ENCODE results near the gene TINAGL1. TPM values are rescaled to one million over a fixed set of nuclear protein-coding genes. Genes with fewer than 3 reads are reported as not detected.

Gene TINAGL1
- total RNA-seq, 4 donors from 2014 or later = 139 to 354 (median 244) TPM

- Histone ChIP-seq H3K27me3 (no peaks in the 10 kb centered on the region), H3K4me3 (peak overlapping the region; percentile 67 to 81 (median 73)), H3K9me3 (no peaks in the 10 kb centered on the region), H3K36me3 (peaks cover 0 to 32% (median 0%) of the 10 kb centered on the region in 4 donors), H3K4me1 (peaks cover 61 to 89% (median 78%) of the 10 kb centered on the region in 4 donors), H3K27ac (replicated peaks in 1 of 4) (peak overlapping the region; percentile 92 to 96 (median 94))
- TF ChIP-seq POLR2AphosphoS5 (IDR thresholded peaks at IDR 0.05) (no peak), EP300 (IDR thresholded peaks at IDR 0.05) (no peak), POLR2A (IDR thresholded peaks at IDR 0.05; ENCODE audit: low read depth) (no peak), CTCF (IDR thresholded peaks at IDR 0.05) (no peak)
- 49% methylated on average over 4 of the region's 27 CpGs for WGBS
- intact Hi-C loops (cut with DNase I) = no loop called here
- DNase-seq (ENCODE audit: extremely low spot score) = peak; percentile 87
These were observed 584 bp downstream of the TINAGL1 start for GRCh38 chr1:31576743-31577455.

- H3K27me3 ChIP-seq = no peaks in the 10 kb centered on the region
- H3K27ac ChIP-seq (replicated peaks in 1 of 4) = peak overlapping the region; percentile 92 to 96 (median 94)
- TF ChIP-seq POLR2AphosphoS5 (IDR thresholded peaks at IDR 0.05) (peak; percentile 81 to 90), EP300 (IDR thresholded peaks at IDR 0.05) (no peak)
- intact Hi-C loops (cut with DNase I) = no loop called here
- peak overlapping the region; percentile 67 to 81 (median 73) for H3K4me3 ChIP-seq
- 36% methylated on average over 6 of the region's 6 CpGs for WGBS
- peaks cover 65 to 92% (median 82%) of the 10 kb centered on the region in 4 donors for H3K4me1 ChIP-seq
- no peak for DNase-seq (ENCODE audit: extremely low spot score)
- H3K36me3 ChIP-seq = peaks cover 0 to 39% (median under 1%) of the 10 kb centered on the region in 4 donors
- H3K9me3 ChIP-seq = no peaks in the 10 kb centered on the region
These were observed 1.3 kb downstream of the TINAGL1 start for GRCh38 chr1:31577515-31578192.

- intact Hi-C loops (cut with DNase I) = no loop called here
- no peaks in the 10 kb centered on the region for H3K9me3 ChIP-seq
- H3K4me1 ChIP-seq = peaks cover 65 to 92% (median 82%) of the 10 kb centered on the region in 4 donors
- no peaks in the 10 kb centered on the region for H3K27me3 ChIP-seq
- H3K27ac ChIP-seq (replicated peaks in 1 of 4) = peak overlapping the region; percentile 92 to 96 (median 94)
- H3K36me3 ChIP-seq = peaks cover 0 to 52% (median 10%) of the 10 kb centered on the region in 4 donors
- no peak for DNase-seq (ENCODE audit: extremely low spot score)
- H3K4me3 ChIP-seq = peak overlapping the region; percentile 32 to 81 (median 73)
- no peak for TF ChIP-seq CTCF (IDR thresholded peaks at IDR 0.05)
- TF ChIP-seq EP300 (IDR thresholded peaks at IDR 0.05) = no peak
- TF ChIP-seq POLR2AphosphoS5 (IDR thresholded peaks at IDR 0.05) = no peak
- TF ChIP-seq POLR2A (IDR thresholded peaks at IDR 0.05; ENCODE audit: low read depth) = no peak
- WGBS = 56% methylated on average over 5 of the region's 5 CpGs
These were observed 3.1 kb downstream of the TINAGL1 start for GRCh38 chr1:31579374-31579773.

GRCh38 chr1:31580513-31580870 is 4.2 kb downstream of the TINAGL1 start:
- no peaks in the 10 kb centered on the region for H3K27me3 ChIP-seq
- intact Hi-C loops (cut with DNase I) = no loop called here
- TF ChIP-seq POLR2A (IDR thresholded peaks at IDR 0.05; ENCODE audit: low read depth) (no peak), POLR2AphosphoS5 (IDR thresholded peaks at IDR 0.05) (peak; percentile 79 to 89)
- peaks cover 9 to 63% (median 21%) of the 10 kb centered on the region in 4 donors for H3K36me3 ChIP-seq
- peak; percentile 92 for DNase-seq (ENCODE audit: extremely low spot score)
- peak overlapping the region; percentile 32 to 81 (median 73) for H3K4me3 ChIP-seq
- H3K4me1 ChIP-seq = peaks cover 65 to 92% (median 82%) of the 10 kb centered on the region in 4 donors
- H3K9me3 ChIP-seq = no peaks in the 10 kb centered on the region
- 24% methylated on average over 5 of the region's 5 CpGs for WGBS
- peak overlapping the region; percentile 92 to 96 (median 94) for H3K27ac ChIP-seq (replicated peaks in 1 of 4)

GRCh38 chr1:31580891-31581603 is 4.7 kb downstream of the TINAGL1 start:
- intact Hi-C loops (cut with DNase I) = no loop called here
- H3K36me3 ChIP-seq = peaks cover 14 to 68% (median 27%) of the 10 kb centered on the region in 4 donors
- DNase-seq (ENCODE audit: extremely low spot score) = peak; percentile 88
- peak overlapping the region; percentile 92 to 96 (median 94) for H3K27ac ChIP-seq (replicated peaks in 1 of 4)
- TF ChIP-seq EP300 (IDR thresholded peaks at IDR 0.05) (no peak), CTCF (IDR thresholded peaks at IDR 0.05) (no peak), POLR2AphosphoS5 (IDR thresholded peaks at IDR 0.05) (no peak), POLR2A (IDR thresholded peaks at IDR 0.05; ENCODE audit: low read depth) (no peak)
- peak overlapping the region; percentile 32 to 81 (median 73) for H3K4me3 ChIP-seq
- no peaks in the 10 kb centered on the region for H3K9me3 ChIP-seq
- WGBS = 51% methylated on average over 15 of the region's 15 CpGs
- H3K27me3 ChIP-seq = no peaks in the 10 kb centered on the region
- H3K4me1 ChIP-seq = peaks cover 63 to 92% (median 82%) of the 10 kb centered on the region in 4 donors

All from esophagus muscularis mucosa (tissue), 4 donors.